K562 (cell line): ENCODE data around the gene YOD1. TPM values are rescaled to one million over a fixed set of nuclear protein-coding genes. Genes with fewer than 3 reads are reported as not detected.

Source experiments
- CREB1 ChIP-seq, 2 experiments: sonication (generic) in 1 of 2; formaldehyde crosslinking in 1 of 2; IDR thresholded peaks; 2 replicates each; pipeline versions ENCODE4 v1.6.1 to v1.8.0; 2012 to 2022; ENCODE audit warnings: inconsistent platforms in 1 of 2, mild to moderate bottlenecking in 1 of 2, missing genetic modification reagents in 1 of 2, moderate library complexity in 1 of 2
- DLX4 ChIP-seq: fragments of 250-450 bp; sonication (Bioruptor Pico); IDR thresholded peaks from 2 replicates; pipeline ENCODE4 v1.6.1; 2021; ENCODE audit warnings: mild to moderate bottlenecking
- FOXO4 ChIP-seq: fragments of 450-650 bp; formaldehyde crosslinking; IDR thresholded peaks from 2 replicates; pipeline ENCODE4 v1.4.0; 2020; ENCODE audit warnings: mild to moderate bottlenecking, moderate library complexity
- GTF2F1 ChIP-seq: IDR thresholded peaks from 2 replicates; pipeline ENCODE4 v1.6.1; 2011; ENCODE audit warnings: low read depth, low read length, improper control_type of control experiment
- HDAC1 ChIP-seq, 2 experiments: fragments of 450-650 bp; IDR thresholded peaks; 2 replicates each; pipeline ENCODE4 v1.6.1; 2016 to 2017; ENCODE audit warnings: inconsistent platforms in 1 of 2, mild to moderate bottlenecking in 1 of 2, moderate library complexity in 1 of 2
- HINFP ChIP-seq: fragments of 450-650 bp; conservative IDR thresholded peaks from 2 replicates; pipeline ENCODE4 v1.6.1; 2016; ENCODE audit warnings: missing genetic modification characterization, low read depth, mild to moderate bottlenecking, control low read depth, missing compliant biosample characterization
- KAT7 ChIP-seq: sonication (generic); formaldehyde crosslinking; IDR thresholded peaks from 2 replicates; pipeline ENCODE4 v1.8.0; 2022; ENCODE audit warnings: missing genetic modification reagents, mild to moderate bottlenecking, borderline replicate concordance
- MITF ChIP-seq: IDR thresholded peaks from 2 replicates; pipeline ENCODE4 v1.6.1; 2014; ENCODE audit warnings: antibody characterized with exemption
- MLLT1 ChIP-seq, 2 experiments: fragments of 450-650 bp; IDR thresholded peaks; 2 replicates each; pipeline ENCODE4 v1.6.1; 2016
- NFRKB ChIP-seq: fragments of 450-650 bp; IDR thresholded peaks from 2 replicates; pipeline ENCODE4 v1.6.1; 2016; ENCODE audit warnings: low read depth
- NR1H2 ChIP-seq: sonication (generic); formaldehyde crosslinking; IDR thresholded peaks from 2 replicates; pipeline ENCODE4 v1.4.0; 2020; ENCODE audit warnings: mild to moderate bottlenecking, missing genetic modification reagents
- RBM22 ChIP-seq: fragments of 200-400 bp; formaldehyde crosslinking; IDR thresholded peaks from 2 replicates; pipeline ENCODE4 v1.6.1; 2018; ENCODE audit warnings: low read length, low read depth; ENCODE audit not compliant: poor library complexity, severe bottlenecking
- SPI1 ChIP-seq: IDR thresholded peaks from 2 replicates; pipeline ENCODE4 v1.6.1; 2011; ENCODE audit warnings: low read depth, low read length, control low read depth, borderline replicate concordance
- TOE1 ChIP-seq, 2 experiments: fragments of 450-650 bp in 1 of 2; sonication (generic) in 1 of 2; formaldehyde crosslinking in 1 of 2; IDR thresholded peaks; 2 replicates each; pipeline versions ENCODE4 v1.7.1 to v1.8.0; 2016 to 2022; ENCODE audit warnings: borderline replicate concordance in 2 of 2, mild to moderate bottlenecking in 2 of 2, antibody characterized with exemption in 1 of 2, inconsistent platforms in 1 of 2, low read depth in 1 of 2, missing genetic modification reagents in 1 of 2, moderate library complexity in 1 of 2
- TRIM28 ChIP-seq: fragments of 450-650 bp; IDR thresholded peaks from 2 replicates; pipeline ENCODE4 v1.6.1; 2017
- YY1 ChIP-seq, 3 experiments: IDR thresholded peaks; 2 replicates each; pipeline ENCODE4 v1.6.1; 2011; ENCODE audit warnings: low read length in 2 of 3, mild to moderate bottlenecking in 2 of 3, moderate library complexity in 2 of 3, borderline replicate concordance in 1 of 3, control low read depth in 1 of 3, low read depth in 1 of 3; ENCODE audit not compliant: insufficient read depth in 3 of 3, insufficient replicate concordance in 2 of 3, control insufficient read depth in 1 of 3, insufficient read length in 1 of 3; ENCODE audit errors: extremely low read depth in 1 of 3
- ZFP36 ChIP-seq: fragments of 150-350 bp; IDR thresholded peaks from 2 replicates; pipeline ENCODE4 v1.6.1; 2018; ENCODE audit warnings: low read length, low read depth; ENCODE audit not compliant: partially characterized antibody
- ZNF586 ChIP-seq: fragments of 450-650 bp; formaldehyde crosslinking; conservative IDR thresholded peaks from 2 replicates; pipeline ENCODE4 v1.4.0; 2020; ENCODE audit warnings: mild to moderate bottlenecking, moderate library complexity
- polyA plus RNA-seq, 8 experiments: library from polyadenylated mRNA; depleted of rRNA in 4 of 8; stranded (reverse) in 5 of 8; unstranded in 3 of 8; fragments of >200 nt; fragmentation: Nextera tagmentation in 2 of 8; fragmentation: Illumina TruSeq in 1 of 8; extraction: Ambion mirVana in 2 of 8; extraction: Trizol in 1 of 8; gene quantifications; 2 replicates each; pipeline versions ENCODE4 v1.2.1 to v1.2.3, GENCODE V29; 2011 to 2014; ENCODE audit warnings: inconsistent platforms in 1 of 8, missing spikeins in 1 of 8
- total RNA-seq, 7 experiments: library from RNA; depleted of rRNA in 6 of 7; stranded (reverse); fragments of >200 nt in 6 of 7; fragmentation: Illumina TruSeq in 2 of 7; extraction: Trizol in 2 of 7; gene quantifications; 2 replicates each; pipeline versions ENCODE4 v1.2.1 to v1.2.3, GENCODE V29; 2011 to 2021; ENCODE audit warnings: low replicate concordance in 1 of 7

The YOD1 gene
- total and polyA plus RNA-seq, 9 of the 15 experiments (the other 6 are each of a cell fraction or from before 2014, with no cell fraction given), result 18.2 to 78.1 (median 46.9) TPM

- TF ChIP-seq FOXO4 (CRISPR knock-in tag) (no peak), ZFP36 (peak; percentile 46), ZNF586 (CRISPR knock-in tag) (no peak), HDAC1 (IDR thresholded peaks at IDR 0.05) (peak in 1 of 2 experiments; percentile 92; a peak in 2 of 4 replicates), NFRKB (peak; percentile 58; the same call in 1 of the 2 replicates), YY1 (IDR thresholded peaks at IDR 0.05; ENCODE audit: borderline replicate concordance in 1 of 3, control insufficient read depth in 1 of 3, extremely low read depth in 1 of 3, insufficient read depth in 3 of 3, insufficient read length in 1 of 3, insufficient replicate concordance in 2 of 3, low read depth in 1 of 3, low read length in 2 of 3) (peak in 2 of 3 experiments; percentile 65 to 68), SPI1 (no peak), MLLT1 (IDR thresholded peaks at IDR 0.05) (peak; percentile 16 to 72; a peak in 2 of 4 replicates), NR1H2 (CRISPR knock-in tag) (no peak), MITF (peak; percentile 93), TOE1 (IDR thresholded peaks at IDR 0.05; ENCODE audit: borderline replicate concordance) (peak; percentile 88), TOE1 (CRISPR knock-in tag; IDR thresholded peaks at IDR 0.05; ENCODE audit: borderline replicate concordance, low read depth) (no peak), RBM22 (no peak), GTF2F1 (no peak), DLX4 (no peak), KAT7 (CRISPR knock-in tag) (peak; percentile 86; the same call in 1 of the 2 replicates), HINFP (tag) (peak; percentile 65; the same call in 1 of the 2 replicates), CREB1 (IDR thresholded peaks at IDR 0.05) (peak; percentile 84), CREB1 (CRISPR knock-in tag; IDR thresholded peaks at IDR 0.05) (peak; percentile 82; the same call in 1 of the 2 replicates), TRIM28 (0 out of 2 replicates have a peak, but pooled peaks have one; percentile 33)
These were observed 2.1 kb upstream of the YOD1 start, which contains the start of gene PFKFB2 (continued) for GRCh38 chr1:207052911-207053769.
